Caco-2 (cell line): ENCODE data around the gene MAST3. TPM values are rescaled to one million over a fixed set of nuclear protein-coding genes. Genes with fewer than 3 reads are reported as not detected.
A peak's percentile ranks its signal among the peaks of the same experiment; 100 is the strongest.

ENCODE experiments used
- BruUV-seq: library from RNA; stranded (reverse); fragments of 400-500 nt; replicated peaks from 2 replicates; lab custom pipeline; 2021; lab: Mats Ljungman, UMichigan
- CTCF ChIA-PET: fragments of 300-600 bp; sonication (Branson Sonifier 250); formaldehyde crosslinking; loops from one replicate; lab custom pipeline; 2022; ENCODE audit warnings: antibody characterized with exemption; lab: Charles Lee
- POLR2A ChIA-PET: fragments of 300-600 bp; sonication (Branson Sonifier 250); formaldehyde crosslinking; loops from one replicate; lab custom pipeline; 2022; ENCODE audit warnings: antibody characterized with exemption; lab: Charles Lee
- DNase-seq, 2 experiments: peaks; one replicate each; pipeline versions ENCODE4 v3.0.0 to v3.0.0-alpha.2; 2020 to 2022
- H3K27me3 ChIP-seq: replicated peaks from 2 replicates; pipeline ENCODE4 v1.6.0; 2011; ENCODE audit warnings: low read length; ENCODE audit not compliant: control insufficient read depth, insufficient read depth
- H3K36me3 ChIP-seq: 2 replicates; pipeline ENCODE4 v1.5.1; 2011; ENCODE audit warnings: low read length; ENCODE audit not compliant: control insufficient read depth, insufficient read depth
- H3K4me1 ChIP-seq: fragments of 250-450 bp; sonication (Bioruptor Pico); 2 replicates; pipeline ENCODE4 v1.5.1; 2020; ENCODE audit warnings: mild to moderate bottlenecking
- H3K4me3 ChIP-seq: 2 replicates; pipeline ENCODE4 v1.5.1; 2011; ENCODE audit warnings: low read depth, mild to moderate bottlenecking, control low read depth, low read length
- H3K9me3 ChIP-seq: fragments of 250-450 bp; sonication (Bioruptor Pico); 2 replicates; pipeline ENCODE4 v1.5.1; 2020; ENCODE audit warnings: mild to moderate bottlenecking, moderate library complexity
- H3K27ac Mint-ChIP-seq: one replicate; pipeline ENCODE4 v1.8.0; 2022; ENCODE audit warnings: mixed read lengths; ENCODE audit not compliant: unreplicated experiment
- H3K27me3 Mint-ChIP-seq: one replicate; pipeline ENCODE4 v1.8.0; 2022; ENCODE audit warnings: mixed read lengths; ENCODE audit not compliant: insufficient read depth, unreplicated experiment
- H3K36me3 Mint-ChIP-seq: one replicate; pipeline ENCODE4 v1.8.0; 2022; ENCODE audit warnings: mild to moderate bottlenecking, mixed read lengths; ENCODE audit not compliant: insufficient read depth, unreplicated experiment
- H3K4me1 Mint-ChIP-seq: one replicate; pipeline ENCODE4 v1.8.0; 2022; ENCODE audit warnings: low read depth, mixed read lengths; ENCODE audit not compliant: unreplicated experiment
- H3K4me3 Mint-ChIP-seq: one replicate; pipeline ENCODE4 v1.8.0; 2022; ENCODE audit warnings: mild to moderate bottlenecking, moderate library complexity, mixed read lengths; ENCODE audit not compliant: unreplicated experiment
- H3K9me3 Mint-ChIP-seq: one replicate; pipeline ENCODE4 v1.8.0; 2022; ENCODE audit warnings: mixed read lengths; ENCODE audit not compliant: unreplicated experiment
- intact Hi-C: fragments of 100-400 bp; cut with micrococcal nuclease; formaldehyde crosslinking; loops from one replicate; pipeline ENCODE4 v1.10.0; 2022; ENCODE audit not compliant: unreplicated experiment
- total RNA-seq: library from RNA; stranded (reverse); gene quantifications from 2 replicates; pipeline ENCODE4 v1.2.3, GENCODE V29; 2022
- TF ChIP-seq, protein P1 (sequence below), 2 experiments: fragments of 200-600 bp in 1 of 2; IDR thresholded peaks; 1 replicate in 1 of 2; 2 replicates in 1 of 2; pipeline versions ENCODE4 v1.5.1 to v1.8.0; 2011 to 2022; ENCODE audit warnings: antibody characterized with exemption in 1 of 2, control low read depth in 1 of 2, inconsistent platforms in 1 of 2, low read depth in 1 of 2, low read length in 1 of 2, mild to moderate bottlenecking in 1 of 2, moderate library complexity in 1 of 2; ENCODE audit not compliant: insufficient read depth in 1 of 2, severe bottlenecking in 1 of 2, unreplicated experiment in 1 of 2

Gene MAST3
- total RNA-seq, 1 experiment from 2014 or later, result 8.2 TPM

DNA sequence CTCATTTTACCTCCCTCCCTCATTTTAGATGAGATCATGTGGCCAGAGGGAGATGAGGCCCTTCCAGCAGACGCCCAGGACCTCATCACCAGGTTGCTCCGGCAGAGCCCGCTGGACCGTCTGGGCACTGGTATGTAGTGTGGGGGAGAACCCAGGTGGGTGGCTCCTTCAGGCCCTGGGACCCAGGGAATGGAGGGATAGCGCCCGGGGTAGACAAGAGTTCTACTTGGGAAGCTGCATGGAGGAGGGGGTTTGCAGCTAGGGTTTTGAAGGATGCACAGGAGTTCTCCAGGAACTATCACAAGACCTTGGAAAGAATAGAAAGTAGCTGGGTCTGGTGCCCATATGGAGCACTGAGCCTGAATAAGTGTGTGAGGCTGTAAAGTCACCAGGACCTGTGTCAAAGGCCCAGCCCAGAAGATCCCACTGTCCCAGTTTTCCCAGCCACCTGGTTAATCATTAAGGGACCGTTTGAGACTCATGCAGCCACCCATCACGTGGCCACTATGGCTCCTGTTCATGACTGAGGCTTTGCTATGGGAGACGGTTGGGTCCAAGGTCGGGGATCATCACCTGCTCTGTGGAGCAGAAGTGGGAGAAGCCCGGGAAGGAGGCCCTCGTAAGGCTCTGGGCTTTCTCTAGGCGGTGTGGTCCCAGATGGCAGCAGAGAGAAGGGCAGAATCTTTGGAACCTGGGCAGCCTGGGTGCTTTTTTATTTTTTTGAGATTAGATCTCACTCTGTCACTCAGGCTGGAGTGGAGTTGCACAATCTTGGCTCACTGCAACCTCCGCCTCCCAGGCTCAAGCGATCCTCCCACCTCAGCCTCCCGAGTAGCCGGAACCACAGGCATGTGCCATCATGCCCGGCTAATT lies 38.4 kb downstream of the MAST3 start:
- peak overlapping the region; percentile 90 for H3K27ac Mint-ChIP-seq

DNA sequence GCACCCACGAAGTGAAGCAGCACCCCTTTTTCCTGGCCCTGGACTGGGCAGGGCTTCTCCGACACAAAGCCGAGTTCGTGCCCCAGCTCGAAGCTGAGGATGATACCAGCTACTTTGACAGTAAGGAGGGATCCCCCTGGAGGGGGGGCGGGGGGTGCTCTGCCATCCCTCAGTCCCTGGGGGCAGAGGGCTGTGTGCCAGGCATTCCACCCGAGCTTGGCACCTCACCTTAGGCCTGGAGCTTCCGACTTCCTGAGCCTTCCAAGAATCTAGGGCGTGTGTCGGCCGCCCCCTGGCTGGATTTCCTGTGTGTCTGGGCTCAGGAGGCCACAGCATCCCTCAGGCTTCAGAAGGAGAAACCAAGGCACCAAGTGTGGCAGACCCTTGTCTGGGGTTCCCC lies 39.7 kb downstream of the MAST3 start:
- POLR2A ChIA-PET, result no interaction called here
- DNase-seq, result no peak
- intact Hi-C loops, result loop anchor here (2.0 kb wide), 1 partner anchor 16 kb away; the partner anchor contains the start of gene PIK3R2
- H3K36me3 ChIP-seq, result no peaks in the 10 kb centered on the region; the same call in none of the 2 replicates
- Mint-ChIP-seq H3K36me3 (peaks cover 22% of the 10 kb centered on the region), H3K4me1 (peaks cover 13% of the 10 kb centered on the region), H3K27me3 (no peaks in the 10 kb centered on the region), H3K4me3 (no peak overlapping the region), H3K9me3 (no peaks in the 10 kb centered on the region), H3K27ac (no peak overlapping the region)
- no peaks in the 10 kb centered on the region for H3K9me3 ChIP-seq
- TF ChIP-seq, protein P1, sequence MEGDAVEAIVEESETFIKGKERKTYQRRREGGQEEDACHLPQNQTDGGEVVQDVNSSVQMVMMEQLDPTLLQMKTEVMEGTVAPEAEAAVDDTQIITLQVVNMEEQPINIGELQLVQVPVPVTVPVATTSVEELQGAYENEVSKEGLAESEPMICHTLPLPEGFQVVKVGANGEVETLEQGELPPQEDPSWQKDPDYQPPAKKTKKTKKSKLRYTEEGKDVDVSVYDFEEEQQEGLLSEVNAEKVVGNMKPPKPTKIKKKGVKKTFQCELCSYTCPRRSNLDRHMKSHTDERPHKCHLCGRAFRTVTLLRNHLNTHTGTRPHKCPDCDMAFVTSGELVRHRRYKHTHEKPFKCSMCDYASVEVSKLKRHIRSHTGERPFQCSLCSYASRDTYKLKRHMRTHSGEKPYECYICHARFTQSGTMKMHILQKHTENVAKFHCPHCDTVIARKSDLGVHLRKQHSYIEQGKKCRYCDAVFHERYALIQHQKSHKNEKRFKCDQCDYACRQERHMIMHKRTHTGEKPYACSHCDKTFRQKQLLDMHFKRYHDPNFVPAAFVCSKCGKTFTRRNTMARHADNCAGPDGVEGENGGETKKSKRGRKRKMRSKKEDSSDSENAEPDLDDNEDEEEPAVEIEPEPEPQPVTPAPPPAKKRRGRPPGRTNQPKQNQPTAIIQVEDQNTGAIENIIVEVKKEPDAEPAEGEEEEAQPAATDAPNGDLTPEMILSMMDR (IDR thresholded peaks at IDR 0.05; ENCODE audit: insufficient read depth in 1 of 2, low read depth in 1 of 2, low read length in 1 of 2, severe bottlenecking in 1 of 2, unreplicated experiment in 1 of 2), result no peak
- H3K4me3 ChIP-seq, result no peak overlapping the region
- CTCF ChIA-PET, result no interaction called here
- no peaks in the 10 kb centered on the region for H3K27me3 ChIP-seq
- peaks cover 6% of the 10 kb centered on the region for H3K4me1 ChIP-seq
- BruUV-seq, result no TSS peak

More for the DNA sequence above, 38.4 kb downstream of the MAST3 start:
- no TSS peak for BruUV-seq
- no peaks in the 10 kb centered on the region for H3K9me3 Mint-ChIP-seq
- TF ChIP-seq, protein P1 (IDR thresholded peaks at IDR 0.05; ENCODE audit: insufficient read depth in 1 of 2, low read depth in 1 of 2, low read length in 1 of 2, severe bottlenecking in 1 of 2, unreplicated experiment in 1 of 2), result no peak
- no peaks in the 10 kb centered on the region for H3K27me3 Mint-ChIP-seq
- peaks cover 16% of the 10 kb centered on the region for H3K36me3 Mint-ChIP-seq
- Histone ChIP-seq H3K9me3 (no peaks in the 10 kb centered on the region), H3K36me3 (no peaks in the 10 kb centered on the region; the same call in none of the 2 replicates), H3K4me1 (peaks cover 6% of the 10 kb centered on the region), H3K4me3 (no peak overlapping the region), H3K27me3 (no peaks in the 10 kb centered on the region)
- DNase-seq, result peak; percentile 73 to 84
- ChIA-PET CTCF (no interaction called here), POLR2A (no interaction called here)
- peaks cover 13% of the 10 kb centered on the region for H3K4me1 Mint-ChIP-seq
- intact Hi-C loops, result loop anchor here (2.0 kb wide), 1 partner anchor 17 kb away; the partner anchor contains the start of gene PIK3R2
- no peak overlapping the region for H3K4me3 Mint-ChIP-seq

DNA sequence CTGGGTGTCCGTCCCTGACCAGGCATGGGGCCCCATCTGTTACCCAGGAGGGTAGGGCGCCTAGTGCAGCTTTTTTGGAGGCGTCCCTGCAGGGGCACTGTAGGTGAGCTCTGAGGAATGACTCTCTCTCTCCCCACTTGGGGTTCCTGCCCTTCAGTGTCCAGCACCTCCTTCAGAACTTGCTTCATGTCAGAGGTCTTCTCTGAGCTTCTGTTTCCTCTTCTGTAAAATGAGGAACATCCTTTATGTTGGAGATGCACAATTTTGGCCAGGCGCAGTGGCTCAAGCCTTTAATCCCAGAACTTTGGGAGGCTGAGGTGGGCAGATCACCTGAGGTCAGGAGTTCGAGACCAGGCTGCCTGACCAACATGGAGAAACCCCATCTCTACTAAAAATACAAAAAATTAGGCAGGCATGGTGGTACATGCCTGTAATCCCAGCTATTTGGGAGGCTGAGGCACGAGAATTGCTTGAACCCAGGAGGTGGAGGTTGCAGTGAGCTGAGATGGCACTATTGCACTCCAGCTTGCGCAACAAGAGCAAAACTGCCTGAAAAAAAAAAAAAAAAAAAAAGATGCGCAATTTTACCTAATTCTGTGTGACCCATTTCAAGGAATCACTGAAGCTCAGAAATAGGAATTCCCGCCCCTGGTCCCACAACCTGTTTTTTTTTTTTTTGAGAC lies 40.2 kb downstream of the MAST3 start:
- peaks cover 13% of the 10 kb centered on the region for H3K4me1 Mint-ChIP-seq
- Histone ChIP-seq H3K9me3 (no peaks in the 10 kb centered on the region), H3K27me3 (no peaks in the 10 kb centered on the region), H3K4me1 (peaks cover 6% of the 10 kb centered on the region), H3K36me3 (no peaks in the 10 kb centered on the region; the same call in none of the 2 replicates), H3K4me3 (no peak overlapping the region)
- no peak overlapping the region for H3K27ac Mint-ChIP-seq
- no peak for DNase-seq
- peaks cover 22% of the 10 kb centered on the region for H3K36me3 Mint-ChIP-seq
- CTCF ChIA-PET, result no interaction called here
- TF ChIP-seq, protein P1 (IDR thresholded peaks at IDR 0.05; ENCODE audit: insufficient read depth in 1 of 2, low read depth in 1 of 2, low read length in 1 of 2, severe bottlenecking in 1 of 2, unreplicated experiment in 1 of 2), result no peak
- H3K9me3 Mint-ChIP-seq, result no peaks in the 10 kb centered on the region
- POLR2A ChIA-PET, result no interaction called here
- intact Hi-C loops, result loop anchor here (2.0 kb wide), 1 partner anchor 15 kb away; the partner anchor contains the start of gene PIK3R2
- no TSS peak for BruUV-seq
- no peak overlapping the region for H3K4me3 Mint-ChIP-seq
- H3K27me3 Mint-ChIP-seq, result no peaks in the 10 kb centered on the region
